ENCODE data around the gene RASD2.

Gene RASD2

DNA sequence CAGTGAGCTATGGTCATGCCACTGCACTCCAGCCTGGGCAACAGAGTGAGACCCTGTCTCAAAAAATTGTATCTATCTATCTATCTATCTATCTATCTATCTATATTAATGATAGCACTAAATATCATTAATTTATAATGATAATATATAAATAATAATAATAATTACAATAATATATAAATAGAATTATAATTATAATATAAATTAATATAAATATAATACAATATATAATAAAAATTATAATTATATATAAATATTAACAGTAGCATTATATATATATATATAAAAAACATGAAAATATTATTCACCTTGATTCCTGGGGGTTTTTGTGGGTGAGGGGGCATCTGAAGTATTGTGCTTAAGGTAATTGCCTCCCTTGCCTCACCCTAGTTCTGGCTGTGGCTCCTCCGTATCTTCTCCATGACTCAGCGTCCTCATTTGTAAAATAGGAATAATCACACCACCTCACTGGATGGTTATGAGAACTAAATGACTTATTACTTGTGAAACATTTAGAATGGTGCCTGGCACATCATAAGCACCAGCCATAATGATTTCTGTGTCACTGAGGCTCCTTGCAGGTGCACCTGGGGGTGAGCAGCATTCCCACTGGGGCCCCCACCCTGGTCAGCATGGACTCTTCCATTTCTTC is 18.8 kb downstream of the RASD2 start:
- DNase-seq, result peak in 1 of 51 donors; percentile 15

DNA sequence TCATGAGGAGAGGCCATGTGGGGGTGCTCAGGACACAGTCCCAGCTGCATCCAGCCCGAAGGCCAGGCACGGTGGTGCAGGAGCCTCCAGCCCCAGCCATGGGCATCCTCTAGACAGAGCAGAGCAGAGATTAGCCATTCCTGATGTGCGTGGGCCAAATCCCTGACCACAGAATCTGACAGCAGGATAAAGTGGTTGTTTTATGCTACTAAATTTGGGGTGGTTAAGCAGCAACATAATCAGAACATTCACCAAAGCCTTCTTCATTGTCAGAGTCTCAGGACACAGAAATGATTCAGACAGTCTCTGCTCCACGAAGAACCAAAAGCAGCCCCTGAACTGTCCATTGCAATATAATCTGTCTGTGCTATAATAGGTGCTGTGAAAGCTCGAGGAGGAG is 19.7 kb downstream of the RASD2 start:
- DNase-seq, result no peak

DNA sequence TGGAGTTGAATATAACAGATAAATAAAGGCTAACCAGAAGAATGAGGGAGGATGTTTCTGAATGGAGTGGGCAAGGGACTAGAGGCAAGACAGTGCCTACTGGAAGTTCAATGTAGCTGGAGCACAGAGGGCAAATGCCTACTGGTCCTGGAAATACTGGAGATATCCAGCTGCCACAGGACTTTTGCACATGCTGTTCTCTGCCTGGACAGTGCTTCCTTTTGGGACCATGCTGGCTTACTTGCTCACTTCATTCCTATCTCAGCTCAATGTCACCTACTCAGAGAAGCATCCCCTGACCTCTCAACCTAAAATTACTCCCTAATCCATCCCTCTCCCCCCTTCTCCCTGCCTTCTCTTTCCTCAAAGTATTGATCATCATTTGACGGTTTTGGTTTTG is 20.2 kb downstream of the RASD2 start:
- no peak for DNase-seq

DNA sequence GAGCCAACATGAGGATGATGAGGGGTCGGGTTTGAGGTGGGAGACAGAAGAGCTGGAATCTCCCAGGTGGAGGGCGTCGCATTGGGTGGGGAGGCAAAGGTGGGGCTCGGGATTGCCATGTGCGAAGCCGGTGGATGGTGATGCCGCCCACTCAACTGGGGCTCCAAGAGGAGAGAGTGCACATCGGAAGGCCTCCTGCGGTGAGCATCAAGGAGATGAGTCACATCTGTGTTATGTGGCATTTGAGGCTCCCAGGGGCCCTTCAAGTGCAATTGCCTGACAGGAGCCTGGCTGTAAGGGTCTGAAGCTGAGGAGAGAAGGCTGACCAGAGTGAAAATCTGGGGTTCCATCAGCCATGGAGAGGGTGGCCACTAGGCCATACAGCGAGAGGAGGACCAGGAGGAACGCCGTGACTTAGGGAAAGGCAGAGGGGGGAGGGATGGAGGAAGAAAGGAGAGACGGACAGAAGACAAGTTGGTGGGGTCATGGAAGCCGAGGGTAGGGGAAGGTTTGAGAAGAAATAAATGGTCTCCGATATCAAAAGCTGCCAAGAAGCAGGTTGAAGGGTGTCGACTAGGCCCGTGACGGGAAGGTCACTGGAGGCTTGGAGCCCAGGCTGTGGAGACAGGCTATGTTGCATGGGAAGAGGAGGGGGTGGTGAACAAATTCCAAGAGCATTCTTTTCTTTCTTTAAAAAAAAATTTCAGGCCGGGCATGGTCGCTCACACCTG is 21.3 kb downstream of the RASD2 start:
- no peak for DNase-seq

DNA sequence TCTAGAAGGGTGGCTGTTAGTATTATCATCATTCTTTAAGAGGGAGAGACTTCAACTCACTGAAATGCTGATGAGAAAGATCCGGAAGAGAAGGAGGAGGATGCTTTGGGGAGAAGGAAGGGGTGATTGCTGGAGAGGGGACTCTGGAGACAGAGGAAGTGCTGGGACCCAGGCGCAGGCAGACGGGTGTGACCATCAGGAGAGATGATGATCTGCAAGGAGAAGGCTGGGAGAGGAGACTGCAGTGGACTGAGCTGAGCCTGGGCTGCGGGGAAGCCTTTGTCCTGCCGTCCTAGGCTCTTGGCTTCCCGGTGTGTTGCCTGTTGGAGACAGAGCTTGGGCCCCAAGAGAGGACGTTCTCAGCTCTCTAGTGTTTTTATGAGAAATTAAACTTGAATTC is 22.6 kb downstream of the RASD2 start:
- no peak for DNase-seq

DNA sequence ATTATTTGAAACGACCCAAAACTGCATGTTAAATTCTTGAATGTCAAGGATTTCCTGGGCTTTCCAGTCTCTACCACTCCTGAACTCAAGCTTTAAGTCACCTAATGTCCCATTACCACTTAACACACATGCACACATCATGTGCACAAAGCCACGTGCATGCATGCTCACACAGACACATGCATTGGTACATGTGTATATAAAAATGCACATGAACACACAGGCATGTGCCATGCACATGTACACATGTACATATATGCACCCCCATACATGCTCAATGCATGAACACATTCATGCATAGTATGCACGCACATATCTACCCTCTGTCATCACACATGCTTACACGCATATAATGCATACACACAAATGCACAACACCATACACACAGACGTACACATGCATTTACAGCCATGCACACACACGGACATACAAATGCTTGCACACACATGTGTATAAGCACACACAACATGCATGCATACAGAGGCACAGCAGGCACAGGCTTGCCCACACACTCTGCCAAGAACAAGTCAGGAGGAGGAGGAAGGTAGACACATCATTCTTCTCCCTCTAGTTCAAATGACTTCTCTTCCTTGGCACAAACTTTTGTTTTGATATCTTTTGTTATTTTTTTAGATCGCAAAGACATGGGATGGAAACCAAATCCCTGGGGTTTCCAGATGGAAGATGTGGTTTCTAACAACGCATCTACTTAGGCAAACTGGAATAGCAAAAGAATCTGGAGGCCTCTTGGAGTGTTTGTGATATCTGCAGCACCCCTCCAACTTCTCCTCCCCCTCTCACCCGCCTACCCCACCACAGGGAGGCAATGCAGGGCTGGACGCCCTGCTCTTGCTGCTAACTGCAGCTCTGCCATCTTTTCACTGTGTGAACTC is 24.6 kb downstream of the RASD2 start:
- DNase-seq, result peak in 1 of 51 donors; percentile 8

DNA sequence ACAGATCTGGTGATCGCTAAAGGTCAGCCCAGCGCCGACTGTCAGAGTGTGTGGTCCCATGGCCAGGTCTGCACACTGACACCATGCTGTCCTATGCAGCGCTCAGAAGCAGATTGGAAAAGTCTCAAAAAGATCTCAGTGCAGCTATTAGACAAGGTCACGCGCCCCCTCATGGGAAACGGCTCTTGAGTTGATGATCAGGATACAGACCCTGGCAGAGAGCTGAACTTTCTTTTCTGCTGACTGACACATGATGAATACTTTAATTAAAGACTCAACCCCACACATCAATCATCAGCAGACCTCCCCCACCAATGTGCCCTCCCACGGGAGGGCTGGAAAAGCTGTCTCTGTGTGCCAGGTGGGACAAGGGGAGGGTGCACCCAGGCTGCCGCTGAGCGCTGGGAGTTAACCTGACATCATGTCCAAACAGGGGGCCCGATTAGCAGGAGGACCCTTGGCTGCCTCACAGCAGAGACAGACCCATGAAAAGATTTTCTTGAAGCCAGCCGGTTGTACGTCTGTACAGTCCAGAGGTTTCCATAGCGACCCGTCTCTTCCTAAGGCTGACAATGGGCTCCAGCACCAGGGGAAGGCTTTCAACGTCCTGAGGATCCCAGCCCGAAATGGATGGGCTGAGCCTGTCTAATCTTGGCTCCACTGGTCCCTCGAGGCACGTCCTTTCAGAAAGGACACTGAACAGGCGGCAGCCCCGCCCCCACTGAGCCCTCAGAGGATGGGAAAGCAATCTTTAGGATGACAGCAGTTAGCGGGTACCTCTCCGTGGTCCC is 26.9 kb downstream of the RASD2 start:
- peak in 3 of 51 donors; percentile 8 to 12 (median 8) for DNase-seq

DNA sequence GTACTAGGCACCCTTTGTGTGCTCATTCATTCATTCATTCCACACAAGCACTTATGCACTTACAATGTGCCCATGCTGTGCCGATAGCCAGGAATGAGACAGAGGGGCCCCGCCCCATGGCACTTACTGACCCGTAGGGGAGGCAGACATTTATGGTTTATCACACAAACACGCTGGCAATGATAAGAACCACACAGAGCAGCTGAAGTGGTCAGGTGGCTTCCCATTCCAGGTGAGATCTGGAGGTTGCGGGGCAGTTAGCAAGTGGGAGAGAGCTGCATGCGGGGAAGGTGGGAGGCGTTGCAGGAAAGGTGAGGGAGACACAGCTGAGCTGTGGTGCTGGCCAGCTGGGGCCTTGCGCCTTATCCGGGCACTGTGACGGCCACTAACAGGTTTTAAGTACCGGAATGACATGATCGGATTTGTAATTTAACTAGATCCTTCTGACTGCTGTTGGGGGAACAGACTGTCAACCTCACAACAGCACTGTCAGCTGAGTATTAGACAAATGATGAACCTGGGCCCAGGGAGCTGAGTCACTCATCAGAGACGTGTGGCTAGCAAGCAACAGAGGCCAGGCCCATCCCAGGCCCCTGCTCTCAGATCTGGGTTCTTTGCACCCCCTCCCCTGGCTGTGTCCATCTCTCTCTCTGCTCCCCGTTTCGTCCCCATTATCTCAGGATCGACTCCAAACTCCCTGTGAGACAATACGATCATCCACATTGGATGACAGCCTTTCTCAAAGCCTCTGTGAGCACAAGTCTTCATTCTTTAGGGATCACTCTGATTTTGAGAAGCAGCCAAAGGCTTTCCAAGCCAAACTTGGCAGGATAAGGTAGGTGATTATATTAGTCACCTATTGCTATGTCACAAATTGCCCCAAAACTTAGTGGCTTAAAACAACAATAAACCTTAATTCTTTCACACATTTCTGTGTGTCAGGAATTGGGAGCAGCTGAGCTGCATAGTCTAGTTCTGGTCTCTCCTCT is 28.4 kb downstream of the RASD2 start:
- peak in 1 of 51 donors; percentile 16 for DNase-seq

DNA sequence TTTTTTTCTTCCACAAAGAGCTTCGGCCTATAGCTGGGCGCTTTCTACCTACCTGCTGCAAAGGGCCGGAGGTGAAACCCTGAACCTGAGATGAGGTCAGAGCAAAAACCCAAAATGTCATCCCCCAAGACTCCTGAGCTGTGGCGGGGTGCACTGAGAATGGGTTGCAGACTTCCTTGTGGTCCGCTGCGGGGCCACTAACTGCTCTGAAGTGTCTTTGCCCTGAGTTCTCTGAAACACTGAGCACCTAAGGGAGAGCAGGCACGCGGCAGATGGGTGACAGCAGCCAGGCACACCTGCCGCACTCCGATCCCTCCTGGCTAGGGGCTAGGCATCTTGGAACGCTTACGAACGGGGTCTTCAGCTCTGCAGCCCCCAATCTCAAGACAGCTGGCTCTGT is 29.3 kb downstream of the RASD2 start:
- DNase-seq, result no peak

DNA sequence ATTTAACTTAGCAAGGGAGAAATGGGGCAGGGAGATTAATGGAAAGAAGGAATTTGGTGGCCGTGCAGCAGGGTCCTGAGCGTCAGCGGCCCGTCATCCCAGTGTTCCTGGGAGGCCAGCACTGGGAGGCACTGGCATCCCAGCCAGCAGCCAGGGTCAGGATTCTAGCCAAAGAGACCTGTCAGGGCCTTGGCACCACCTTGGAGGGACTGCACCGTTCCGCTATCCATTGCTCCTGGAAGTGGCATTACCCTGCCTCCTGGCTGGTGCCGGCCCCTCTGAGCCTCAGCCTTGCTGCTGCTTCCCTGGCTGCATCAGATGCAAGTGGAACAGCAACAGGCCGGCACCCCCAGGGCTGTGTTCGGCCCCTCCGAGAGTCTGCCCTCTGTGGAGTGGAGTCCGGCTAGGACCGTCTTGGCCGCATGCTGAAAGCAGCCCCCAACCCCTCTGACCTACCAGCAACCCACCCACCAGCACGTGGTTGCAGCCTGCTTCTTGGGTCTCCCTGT is 30.1 kb downstream of the RASD2 start:
- no peak for DNase-seq

DNA sequence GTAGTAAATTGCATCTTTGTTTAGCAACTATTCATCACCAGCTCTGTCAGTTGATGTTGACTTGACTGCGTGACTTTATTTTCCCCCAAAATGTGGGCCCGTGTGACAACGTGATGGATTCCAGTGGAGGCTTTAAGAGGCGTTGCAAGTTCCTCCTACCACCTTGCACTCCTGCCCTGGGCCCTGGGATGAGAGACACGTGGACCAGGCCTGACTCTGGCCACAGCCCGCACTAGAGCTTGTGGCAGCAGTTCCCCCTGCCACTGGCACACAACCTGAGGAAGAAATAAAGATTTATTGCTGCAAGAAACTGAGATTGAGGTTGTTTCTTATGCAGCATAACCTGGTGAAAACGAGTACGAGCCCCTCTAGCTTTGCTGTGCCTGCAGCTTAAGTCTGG is 31.9 kb downstream of the RASD2 start:
- peak in 5 of 51 donors; percentile 5 to 26 (median 15) for DNase-seq

DNA sequence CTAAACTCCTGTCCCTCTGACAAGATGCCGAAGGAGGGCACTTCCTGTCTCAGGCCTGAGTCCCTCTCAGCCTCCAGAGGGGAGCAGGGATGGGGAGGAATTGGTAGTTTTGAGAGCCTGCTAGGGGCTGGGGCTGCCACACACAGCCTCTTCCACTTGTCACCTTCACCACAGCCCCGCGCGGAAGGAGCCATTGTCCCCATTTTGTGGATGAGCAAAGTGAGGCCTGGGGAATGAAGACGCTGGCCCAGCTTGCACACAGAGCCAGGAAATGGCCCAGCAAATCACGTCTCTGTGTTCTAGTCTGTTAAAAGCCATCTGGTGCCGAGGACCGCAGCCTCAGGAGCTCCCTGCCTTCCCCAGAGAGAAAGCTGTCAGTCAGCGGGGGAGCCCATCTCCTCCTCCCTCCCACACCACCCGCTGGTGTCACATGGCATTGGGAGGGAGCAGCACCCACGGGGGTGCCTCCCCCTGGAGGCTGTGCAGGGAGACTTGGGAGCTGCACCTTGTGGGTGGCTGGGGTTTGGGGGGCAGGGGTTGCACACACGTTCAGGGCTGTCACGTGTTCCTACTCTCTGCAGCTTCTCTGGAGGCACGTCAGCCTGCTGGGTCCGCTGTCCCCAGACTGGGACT is 34.6 kb downstream of the RASD2 start:
- no peak for DNase-seq

DNA sequence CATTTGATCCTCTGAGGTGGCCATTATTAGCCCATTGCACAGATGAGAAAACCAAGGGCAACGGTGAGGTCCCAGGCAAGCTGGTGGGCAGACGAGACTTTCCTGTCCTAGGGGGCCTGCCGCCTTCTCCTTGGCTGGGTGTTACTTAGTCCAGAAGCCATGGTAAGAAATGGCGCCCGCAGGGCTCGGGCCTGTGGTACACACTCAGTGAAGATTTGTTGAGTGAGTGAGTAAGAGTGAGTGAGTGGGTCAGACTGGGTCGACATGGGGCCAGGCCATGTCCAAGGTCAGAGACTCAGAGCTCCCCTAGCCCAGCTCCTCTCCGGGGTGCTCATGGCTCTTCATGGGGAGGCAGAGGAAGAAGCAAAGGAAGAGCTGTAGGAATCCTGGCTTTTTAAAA is 36.0 kb downstream of the RASD2 start:
- DNase-seq, result no peak

DNA sequence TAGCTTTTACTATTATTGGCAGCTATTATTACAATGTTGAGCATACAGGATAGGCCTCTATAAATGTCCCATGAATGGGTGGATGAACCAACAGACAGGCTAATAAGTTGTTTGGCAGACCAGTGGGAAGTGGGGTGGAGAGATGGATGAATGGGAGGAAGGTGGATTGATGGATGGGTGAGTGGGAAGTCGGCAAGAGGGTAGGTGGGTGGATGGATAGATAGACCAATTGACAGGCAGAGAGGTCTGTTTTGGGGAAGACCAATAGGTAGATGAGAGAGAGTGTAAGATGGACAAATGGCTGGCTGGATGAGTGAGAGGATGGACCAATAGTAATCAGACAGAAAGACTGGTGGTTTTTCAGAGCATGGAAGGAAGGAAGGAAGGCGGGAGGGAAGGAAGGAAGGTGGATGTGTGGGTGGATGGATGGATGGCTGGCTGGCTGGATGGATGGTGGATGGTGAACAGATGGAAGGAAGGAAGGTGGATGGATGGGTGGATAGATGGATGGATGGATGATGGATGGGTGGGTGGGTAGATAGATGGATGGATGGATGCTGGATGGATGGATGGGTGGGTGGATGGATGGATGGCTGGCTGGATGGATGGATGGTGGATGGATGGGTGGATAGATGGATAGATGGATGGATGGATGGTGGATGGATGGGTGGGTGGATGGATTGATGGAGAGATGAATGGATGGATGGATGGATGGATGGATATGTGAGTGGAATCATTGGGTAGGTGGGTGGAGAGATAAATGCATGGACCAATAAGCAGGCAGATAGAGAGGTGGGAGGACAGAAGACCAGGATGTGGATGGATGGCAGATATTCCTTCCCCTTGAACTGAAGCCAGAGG is 37.4 kb downstream of the RASD2 start:
- DNase-seq, result no peak

DNA sequence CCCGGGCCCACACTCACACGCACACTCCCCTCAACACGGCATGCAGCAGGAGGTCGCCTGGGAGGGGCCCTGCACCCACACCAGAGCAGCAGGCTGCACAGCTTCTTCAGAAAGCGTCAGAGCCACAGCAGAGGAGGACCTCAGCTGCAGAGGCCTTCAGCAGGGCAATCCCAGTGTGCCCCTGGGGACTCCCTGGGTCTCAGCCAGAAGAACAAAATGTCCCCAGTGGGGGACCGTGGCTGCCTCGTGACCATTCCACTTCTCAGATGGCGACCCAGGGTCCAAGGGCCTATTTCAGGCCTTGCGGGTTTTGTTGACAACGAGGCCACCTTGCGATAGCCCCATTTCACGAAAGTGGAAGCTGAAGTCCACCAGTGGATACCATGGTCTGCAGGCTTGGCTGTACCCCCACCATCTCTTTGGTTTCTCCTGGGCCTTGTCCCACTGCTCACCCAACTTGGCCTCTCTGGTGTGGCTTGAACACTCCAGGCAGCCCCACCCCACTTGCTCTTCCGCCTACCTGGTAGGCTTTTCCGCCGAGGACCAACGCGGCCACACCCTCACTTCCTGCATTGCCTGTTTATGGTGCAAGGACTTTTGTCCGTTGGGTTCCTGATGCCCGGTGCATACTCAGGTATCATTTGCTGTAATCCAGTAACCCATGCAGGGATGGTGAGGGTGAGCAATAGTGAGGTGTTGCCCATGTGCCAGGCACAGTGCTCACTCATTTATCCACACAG is 38.4 kb downstream of the RASD2 start:
- no peak for DNase-seq

DNA sequence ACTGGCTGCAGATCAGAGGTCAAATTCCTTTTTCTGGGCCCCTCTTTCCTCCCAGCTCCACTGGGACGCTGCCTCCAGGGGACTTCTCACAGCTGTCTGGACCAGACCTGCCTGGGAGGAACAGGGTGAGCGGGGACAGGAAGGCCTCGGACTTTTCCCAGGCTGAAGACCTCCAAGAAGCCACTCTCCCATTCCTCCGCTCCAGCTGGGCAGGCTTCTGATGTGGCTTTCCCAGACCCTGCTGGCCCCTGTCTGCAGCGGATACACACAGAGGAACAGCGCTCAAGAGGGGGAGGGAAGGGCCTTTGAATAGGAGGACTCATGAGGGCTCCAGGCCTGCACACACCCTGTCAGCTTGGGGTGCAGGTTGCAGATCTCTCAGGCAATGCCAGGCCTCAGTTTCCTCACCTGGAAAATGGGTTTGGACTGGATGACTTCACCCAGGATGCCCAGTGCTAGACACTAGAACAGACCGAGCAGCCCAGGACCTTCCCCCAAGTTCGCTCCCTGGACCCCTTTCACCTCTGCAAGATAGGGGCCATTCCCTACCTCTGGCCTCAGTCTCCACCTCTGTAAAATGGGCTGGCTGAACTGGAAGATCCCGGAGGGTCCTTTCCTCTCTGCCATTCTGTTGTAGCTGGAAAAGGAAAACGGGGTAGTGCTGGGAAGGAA is 39.9 kb downstream of the RASD2 start:
- DNase-seq, result no peak

DNA sequence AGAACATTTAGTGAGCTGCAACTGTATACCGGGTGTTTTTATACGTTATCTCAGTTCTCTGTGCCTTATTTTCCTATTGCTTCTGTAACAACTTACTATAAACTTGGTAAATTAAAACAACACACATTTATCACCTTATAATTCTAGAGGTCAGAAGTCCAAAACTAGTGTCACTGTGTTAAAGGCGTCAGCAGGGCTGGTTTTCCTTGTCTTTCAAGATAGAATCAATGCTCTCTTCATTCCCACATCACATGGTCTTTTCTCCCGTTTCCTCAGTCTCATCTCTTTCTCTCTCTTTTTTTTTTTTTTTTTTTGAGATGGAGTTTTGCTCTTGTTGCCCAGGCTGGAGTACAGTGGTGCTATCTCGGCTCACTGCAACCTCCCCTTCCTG is 40.4 kb downstream of the RASD2 start:
- no peak for DNase-seq

Data from hypothalamus (tissue), 51 donors.